Mesothelial cell of epicardium (in vitro differentiated cells): ENCODE data around the gene PLCG1. TPM values are rescaled to one million over a fixed set of nuclear protein-coding genes. Genes with fewer than 3 reads are reported as not detected.

Source experiments
- DNase-seq, 2 experiments: peaks; one replicate each; pipeline ENCODE4 v3.0.0; 2021; ENCODE audit warnings: low spot score in 2 of 2; ENCODE audit not compliant: unreplicated experiment in 2 of 2
- H3K27ac Mint-ChIP-seq: 2 replicates; pipeline ENCODE4 v1.8.0; 2021; ENCODE audit warnings: mixed read lengths
- H3K27me3 Mint-ChIP-seq: 2 replicates; pipeline ENCODE4 v1.8.0; 2021; ENCODE audit warnings: low read depth, mixed read lengths
- H3K36me3 Mint-ChIP-seq: 2 replicates; pipeline ENCODE4 v1.8.0; 2021; ENCODE audit warnings: mixed read lengths
- H3K4me1 Mint-ChIP-seq: 2 replicates; pipeline ENCODE4 v1.8.0; 2021; ENCODE audit warnings: mixed read lengths
- H3K4me3 Mint-ChIP-seq: 2 replicates; pipeline ENCODE4 v1.8.0; 2021; ENCODE audit warnings: mild to moderate bottlenecking, moderate library complexity, mixed read lengths
- H3K9me3 Mint-ChIP-seq: 2 replicates; pipeline ENCODE4 v1.8.0; 2021; ENCODE audit warnings: mixed read lengths
- CTCF ChIP-seq: fragments of 200-600 bp; sonication (generic); IDR thresholded peaks from one replicate; pipeline ENCODE4 v1.5.0; 2021; ENCODE audit warnings: antibody characterized with exemption; ENCODE audit not compliant: unreplicated experiment
- total RNA-seq: library from RNA; stranded (reverse); gene quantifications from 3 replicates; pipeline ENCODE4 v1.2.1, GENCODE V29; 2021

Gene PLCG1
- total RNA-seq, 1 donor from 2014 or later = 301 TPM

- Mint-ChIP-seq H3K27ac (no peak overlapping the region), H3K9me3 (peaks cover 40% of the 10 kb centered on the region), H3K27me3 (no peaks in the 10 kb centered on the region), H3K4me1 (no peaks in the 10 kb centered on the region), H3K4me3 (no peak overlapping the region), H3K36me3 (peaks cover 37% of the 10 kb centered on the region)
- no peak for DNase-seq
- TF ChIP-seq CTCF = no peak
These were observed 66.3 kb downstream of the PLCG1 start for GRCh38 chr20:41203660-41204059.

GRCh38 chr20:41204304-41205265 lies 67.2 kb downstream of the PLCG1 start:
- Mint-ChIP-seq H3K9me3 (peaks cover 36% of the 10 kb centered on the region), H3K27ac (no peak overlapping the region), H3K4me3 (no peak overlapping the region)

GRCh38 chr20:41205313-41205712 lies 68.0 kb downstream of the PLCG1 start:
- Mint-ChIP-seq H3K4me3 (no peak overlapping the region), H3K27me3 (no peaks in the 10 kb centered on the region), H3K27ac (no peak overlapping the region), H3K4me1 (no peaks in the 10 kb centered on the region), H3K9me3 (peaks cover 32% of the 10 kb centered on the region), H3K36me3 (peaks cover 28% of the 10 kb centered on the region)
- no peak for DNase-seq
- no peak for TF ChIP-seq CTCF

More at GRCh38 chr20:41204304-41205265, 67.2 kb downstream of the PLCG1 start:
- H3K27me3 Mint-ChIP-seq = no peaks in the 10 kb centered on the region
- no peak for TF ChIP-seq CTCF
- peaks cover 32% of the 10 kb centered on the region for H3K36me3 Mint-ChIP-seq
- no peak for DNase-seq
- H3K4me1 Mint-ChIP-seq = no peaks in the 10 kb centered on the region

GRCh38 chr20:41213150-41213820 lies 75.9 kb downstream of the PLCG1 start:
- no peaks in the 10 kb centered on the region for H3K27me3 Mint-ChIP-seq
- peaks cover 3% of the 10 kb centered on the region for H3K9me3 Mint-ChIP-seq
- H3K4me3 Mint-ChIP-seq = no peak overlapping the region
- no peak for TF ChIP-seq CTCF
- H3K27ac Mint-ChIP-seq = peak overlapping the region; percentile 57
- peaks cover 9% of the 10 kb centered on the region for H3K4me1 Mint-ChIP-seq
- peaks cover 2% of the 10 kb centered on the region for H3K36me3 Mint-ChIP-seq
- DNase-seq = no peak

GRCh38 chr20:41214202-41214601 lies 76.9 kb downstream of the PLCG1 start:
- Mint-ChIP-seq H3K27me3 (no peaks in the 10 kb centered on the region), H3K9me3 (peaks cover 2% of the 10 kb centered on the region), H3K27ac (no peak overlapping the region), H3K4me1 (peaks cover 9% of the 10 kb centered on the region), H3K4me3 (no peak overlapping the region), H3K36me3 (peaks cover 1% of the 10 kb centered on the region)
- DNase-seq = no peak
- TF ChIP-seq CTCF = no peak
